ENCODE measurements around the gene KIRREL3. TPM values are rescaled to one million over a fixed set of nuclear protein-coding genes. Genes with fewer than 3 reads are reported as not detected.

KIRREL3 gene
- polyA plus RNA-seq, 1 of the 3 experiments (the other 2 are of a cell fraction) = 3.7 TPM

DNA sequence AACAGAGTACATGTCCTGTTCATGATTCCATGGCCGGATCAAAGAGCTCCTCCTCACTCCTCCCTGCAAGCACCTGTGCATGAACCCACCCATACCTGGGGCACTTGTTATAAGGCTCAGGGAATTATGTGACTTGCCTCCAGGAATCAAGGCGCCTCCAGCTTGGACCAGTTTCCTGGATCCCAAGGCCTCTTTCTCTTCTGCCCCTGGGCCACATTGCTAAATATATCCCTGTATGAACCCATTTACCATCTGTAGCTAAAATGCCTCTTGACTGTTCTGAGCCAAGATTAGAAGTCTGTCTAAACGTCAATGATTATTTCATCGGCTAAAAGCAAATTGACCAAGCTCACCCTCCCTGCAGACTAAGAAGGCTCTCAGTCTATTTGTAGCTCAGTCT, 135.6 kb downstream of the KIRREL3 start:
- POLR2A ChIA-PET = no interaction called here
- Histone ChIP-seq H3K27me3 (ENCODE audit: insufficient read depth) (no peaks in the 10 kb centered on the region), H3K9ac (no peak overlapping the region), H3K4me2 (no peak overlapping the region), H3K36me3 (replicated peaks in 1 of 2; ENCODE audit: control insufficient read depth in 1 of 2, insufficient read depth in 2 of 2, low read length in 1 of 2) (no peaks in the 10 kb centered on the region), H3K27ac (ENCODE audit: low read depth in 2 of 2, low read length in 1 of 2) (no peak overlapping the region), H3K9me2 (no peaks in the 10 kb centered on the region), H3K79me2 (ENCODE audit: insufficient read depth) (no peaks in the 10 kb centered on the region), H3F3A (replicated peaks; ENCODE audit: insufficient read depth) (no peaks in the 10 kb centered on the region), H3K9me3 (no peaks in the 10 kb centered on the region), H2AFZ (ENCODE audit: low read depth) (no peak overlapping the region), H3K4me3 (ENCODE audit: low read depth in 2 of 2, low read length in 1 of 2) (no peak overlapping the region), H3K4me1 (ENCODE audit: control insufficient read depth in 1 of 2, insufficient read depth in 2 of 2, low read depth in 1 of 2, low read length in 1 of 2) (no peaks in the 10 kb centered on the region), H4K20me1 (ENCODE audit: insufficient read depth) (no peaks in the 10 kb centered on the region)
- CTCF ChIA-PET = interaction anchor here (0.6 to 1.1 kb wide), 2 partner anchors 28 to 809 kb away, joined by 3 to 4 read pairs; no protein-coding TSS in a partner anchor
- no peak for DNase-seq
- 93% methylated on average over 3 of the region's 4 CpGs for WGBS (ENCODE audit: low lambda C conversion rate)
- TF ChIP-seq FOXM1 (IDR thresholded peaks at IDR 0.05; ENCODE audit: low read depth) = no peak
- no peak for TF ChIP-seq NFIC (IDR thresholded peaks at IDR 0.05; ENCODE audit: borderline replicate concordance)
- no peak for TF ChIP-seq SMC3 (IDR thresholded peaks at IDR 0.05; ENCODE audit: low read depth, low read length)
- TF ChIP-seq GATA2 (CRISPR knock-in tag; IDR thresholded peaks at IDR 0.05) = no peak
- no peak for TF ChIP-seq RXRA (IDR thresholded peaks at IDR 0.05; ENCODE audit: borderline replicate concordance, low read depth)
- no peak for TF ChIP-seq CHD2 (IDR thresholded peaks at IDR 0.05; ENCODE audit: low read length, partially characterized antibody)
- no peak for TF ChIP-seq SIN3A (IDR thresholded peaks at IDR 0.05; ENCODE audit: borderline replicate concordance, low read depth, low read length)
- TF ChIP-seq TCF12 (IDR thresholded peaks at IDR 0.05) = no peak
- TF ChIP-seq RCOR1 (IDR thresholded peaks at IDR 0.05; ENCODE audit: low read length) = no peak
- TF ChIP-seq NRF1 (IDR thresholded peaks at IDR 0.05; ENCODE audit: low read depth, low read length) = no peak
- TF ChIP-seq TAF1 (IDR thresholded peaks at IDR 0.05; ENCODE audit: borderline replicate concordance, low read depth, low read length) = no peak
- TF ChIP-seq EZH2phosphoT487 (IDR thresholded peaks at IDR 0.05; ENCODE audit: borderline replicate concordance, low read depth) = no peak

DNA sequence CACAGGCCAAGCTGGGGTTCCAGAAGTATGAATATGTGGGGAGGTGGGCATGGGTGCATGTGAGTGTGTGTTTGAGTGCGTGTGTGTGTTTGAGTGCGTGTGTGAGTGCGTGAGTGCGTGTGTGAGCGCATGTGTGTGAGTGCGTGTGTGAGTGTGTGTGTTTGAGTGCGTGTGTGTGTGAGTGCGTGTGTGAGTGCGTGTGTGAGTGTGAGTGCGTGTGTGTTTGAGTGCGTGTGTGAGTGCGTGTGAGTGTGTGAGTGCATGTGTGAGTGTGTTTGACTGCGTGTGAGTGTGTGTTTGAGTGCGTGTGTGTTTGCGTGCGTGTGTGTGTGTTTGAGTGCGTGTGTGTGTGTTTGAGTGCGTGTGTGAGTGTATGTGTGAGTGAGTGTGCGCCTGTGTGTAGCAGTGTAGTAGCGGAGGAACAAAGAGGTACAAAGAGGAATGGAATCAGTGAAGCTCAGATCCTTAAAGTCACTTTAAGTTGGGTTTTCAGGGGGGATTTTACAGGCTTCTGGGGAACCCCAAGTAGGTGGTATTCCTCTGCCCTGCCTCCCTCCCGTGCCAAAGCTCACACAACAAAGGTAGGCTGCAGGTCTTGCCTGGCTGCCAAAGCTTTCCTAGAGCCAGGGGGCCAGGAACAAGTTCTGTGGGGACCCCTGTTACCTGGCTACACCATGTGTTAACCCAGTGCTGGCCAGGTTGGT, 137.1 kb downstream of the KIRREL3 start:
- TF ChIP-seq NFIC (IDR thresholded peaks at IDR 0.05; ENCODE audit: borderline replicate concordance) (no peak), SMC3 (IDR thresholded peaks at IDR 0.05; ENCODE audit: low read depth, low read length) (no peak), GATA2 (CRISPR knock-in tag; IDR thresholded peaks at IDR 0.05) (no peak), EP300 (IDR thresholded peaks at IDR 0.05; ENCODE audit: borderline replicate concordance in 1 of 2, low read depth in 1 of 2, low read length in 1 of 2) (no peak)
- TF ChIP-seq, protein P1, sequence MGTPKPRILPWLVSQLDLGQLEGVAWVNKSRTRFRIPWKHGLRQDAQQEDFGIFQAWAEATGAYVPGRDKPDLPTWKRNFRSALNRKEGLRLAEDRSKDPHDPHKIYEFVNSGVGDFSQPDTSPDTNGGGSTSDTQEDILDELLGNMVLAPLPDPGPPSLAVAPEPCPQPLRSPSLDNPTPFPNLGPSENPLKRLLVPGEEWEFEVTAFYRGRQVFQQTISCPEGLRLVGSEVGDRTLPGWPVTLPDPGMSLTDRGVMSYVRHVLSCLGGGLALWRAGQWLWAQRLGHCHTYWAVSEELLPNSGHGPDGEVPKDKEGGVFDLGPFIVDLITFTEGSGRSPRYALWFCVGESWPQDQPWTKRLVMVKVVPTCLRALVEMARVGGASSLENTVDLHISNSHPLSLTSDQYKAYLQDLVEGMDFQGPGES (IDR thresholded peaks at IDR 0.05; ENCODE audit: low read depth, low read length) = no peak
- H3F3A ChIP-seq (replicated peaks; ENCODE audit: insufficient read depth) = peaks cover 8% of the 10 kb centered on the region
- H3K27ac ChIP-seq (ENCODE audit: low read depth in 2 of 2, low read length in 1 of 2) = no peak overlapping the region
- POLR2A ChIA-PET = no interaction called here
- no peaks in the 10 kb centered on the region for H3K9me3 ChIP-seq
- H3K9me2 ChIP-seq = no peaks in the 10 kb centered on the region
- DNase-seq = no peak
- no peaks in the 10 kb centered on the region for H3K79me2 ChIP-seq (ENCODE audit: insufficient read depth)
- H3K9ac ChIP-seq = no peak overlapping the region
- CTCF ChIA-PET = interaction anchor here (1.4 kb wide), 1 partner anchor 146 kb away, joined by 3 read pairs; no protein-coding TSS in a partner anchor
- peaks cover 0 to 5% of the 10 kb centered on the region in 2 experiments; a peak in 2 of 4 replicates for H3K4me1 ChIP-seq (ENCODE audit: control insufficient read depth in 1 of 2, insufficient read depth in 2 of 2, low read depth in 1 of 2, low read length in 1 of 2)
- no peak overlapping the region for H2AFZ ChIP-seq (ENCODE audit: low read depth)
- no peak overlapping the region for H3K4me3 ChIP-seq (ENCODE audit: low read depth in 2 of 2, low read length in 1 of 2)
- WGBS (ENCODE audit: low lambda C conversion rate) = 82% methylated on average over 21 of the region's 21 CpGs
- no peaks in the 10 kb centered on the region for H3K36me3 ChIP-seq (replicated peaks in 1 of 2; ENCODE audit: control insufficient read depth in 1 of 2, insufficient read depth in 2 of 2, low read length in 1 of 2)
- no peak overlapping the region for H3K4me2 ChIP-seq
- no peaks in the 10 kb centered on the region for H4K20me1 ChIP-seq (ENCODE audit: insufficient read depth)
- no peaks in the 10 kb centered on the region for H3K27me3 ChIP-seq (ENCODE audit: insufficient read depth)

Data from SK-N-SH (cell line).